Ureter (tissue), 1 donor: ENCODE data around the gene METRNL. TPM values are rescaled to one million over a fixed set of nuclear protein-coding genes. Genes with fewer than 3 reads are reported as not detected.
"Not testable (repeated sequence)": the region's sequence is repeated elsewhere in the genome, so short reads cannot be mapped to it uniquely, and the experiment has no call there.

Experiments
- DNase-seq: peaks from one replicate; pipeline ENCODE4 v3.0.0-alpha.2; 2020; ENCODE audit warnings: low spot score
- total RNA-seq: library from RNA; stranded (reverse); gene quantifications from one replicate; pipeline ENCODE4 v1.2.4, GENCODE V29; 2023
- donor health status: DM: yes; HTN: yes; CAD: no.

METRNL gene
- total RNA-seq, 1 donor from 2014 or later = 74.4 TPM

GRCh38 chr17:83052241-83052564 lies 27.2 kb upstream of the METRNL start:
- DNase-seq = no peak

- peak; percentile 47 for DNase-seq
Observed at GRCh38 chr17:83053021-83053681, 26.3 kb upstream of the METRNL start.

- DNase-seq = peak; percentile 56
Observed at GRCh38 chr17:83053739-83054451, 25.5 kb upstream of the METRNL start.

GRCh38 chr17:83054518-83055125 lies 24.8 kb upstream of the METRNL start:
- DNase-seq = peak; percentile 39

- DNase-seq = peak; percentile 37
Observed at GRCh38 chr17:83055176-83055575, 24.2 kb upstream of the METRNL start.

GRCh38 chr17:83055911-83056582 lies 23.4 kb upstream of the METRNL start:
- peak; percentile 40 for DNase-seq

GRCh38 chr17:83056583-83057396 lies 22.6 kb upstream of the METRNL start:
- peak; percentile 41 for DNase-seq

GRCh38 chr17:83057397-83057761 lies 22.0 kb upstream of the METRNL start:
- DNase-seq = no peak

- DNase-seq = peak; percentile 40
Observed at GRCh38 chr17:83057793-83058265, 21.6 kb upstream of the METRNL start.

DNA sequence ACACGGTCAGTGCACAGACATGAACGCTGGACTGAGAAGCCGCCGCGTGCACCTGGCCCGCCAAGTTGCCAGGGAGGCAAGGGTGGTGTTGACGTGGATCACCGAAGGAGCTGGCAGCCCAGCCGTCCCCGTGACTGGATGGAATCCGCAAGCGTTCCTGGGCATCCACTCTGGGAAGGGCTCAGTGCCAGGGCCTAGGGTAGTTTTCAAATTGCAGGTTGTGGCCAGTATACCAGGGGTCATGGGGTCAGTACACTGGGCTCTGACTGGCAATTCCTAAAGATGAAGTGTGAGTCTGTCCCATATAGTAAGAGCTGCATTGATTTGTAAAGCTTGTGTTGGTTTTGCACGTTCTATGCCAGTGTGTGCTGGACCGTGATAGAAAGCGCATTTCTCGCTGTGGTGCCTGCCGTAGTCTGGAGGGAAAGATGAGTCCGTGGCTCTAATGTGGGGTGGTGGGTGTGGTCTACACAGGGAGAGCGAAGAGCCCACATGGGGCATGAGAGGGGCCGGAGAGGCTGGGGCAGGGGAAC lies 21.1 kb upstream of the METRNL start:
- peak; percentile 35 for DNase-seq

DNA sequence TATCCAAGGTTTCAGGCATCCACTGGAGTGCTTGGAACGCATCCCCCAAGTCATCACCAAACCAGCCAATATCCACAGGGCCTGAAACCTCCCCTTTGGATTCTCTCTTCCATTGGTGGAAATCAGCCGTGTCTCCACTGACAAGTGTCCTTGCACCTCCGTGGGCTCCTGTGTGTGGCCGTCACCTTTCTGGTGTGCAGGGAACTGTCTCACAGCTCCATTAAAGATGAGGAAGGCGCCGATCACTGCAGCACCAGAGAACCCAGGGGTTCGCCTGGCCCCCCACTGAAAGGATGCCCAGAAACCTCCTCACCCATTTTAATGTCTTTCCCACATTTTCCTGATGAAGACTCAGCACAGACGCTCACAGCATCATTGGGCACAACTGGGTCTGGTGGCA lies 17.8 kb upstream of the METRNL start:
- no peak for DNase-seq

GRCh38 chr17:83062011-83062817 lies 17.2 kb upstream of the METRNL start:
- peak; percentile 39 for DNase-seq

GRCh38 chr17:83062818-83063671 lies 16.4 kb upstream of the METRNL start:
- DNase-seq = peak; percentile 41

DNA sequence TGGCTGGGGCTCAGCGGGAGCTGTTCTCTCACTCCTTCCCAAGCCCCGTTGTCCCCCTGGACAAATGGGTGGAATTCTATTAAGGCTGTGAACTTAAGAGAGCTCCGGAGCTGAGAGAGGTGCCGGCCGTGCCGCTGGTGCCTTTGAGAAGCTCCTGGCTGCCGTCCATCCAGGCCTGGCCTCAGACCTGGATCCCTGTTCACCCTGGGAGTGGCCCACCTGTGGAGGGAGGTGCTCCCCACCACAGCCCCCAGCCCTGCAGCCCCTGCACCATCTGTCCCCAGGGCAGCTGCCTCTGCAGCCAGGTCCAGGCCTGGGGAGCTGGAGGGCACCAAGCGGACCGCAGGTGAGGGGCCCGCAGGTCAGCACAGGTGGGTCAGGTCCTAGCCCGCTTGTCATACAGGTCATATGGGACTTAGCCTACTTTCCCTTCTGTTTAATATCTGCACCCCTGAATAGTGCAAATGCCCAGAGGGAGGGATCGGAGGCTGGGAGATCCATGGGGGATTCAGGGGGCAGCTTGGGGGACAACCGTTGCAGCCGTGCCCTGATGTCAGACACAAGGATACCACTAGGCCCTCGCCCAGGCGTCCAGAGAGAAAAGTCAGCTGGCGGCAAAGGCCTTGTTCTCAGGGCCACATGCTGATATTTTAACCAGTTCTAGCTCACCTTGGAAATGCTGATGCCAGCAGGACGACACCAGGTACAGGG lies 15.2 kb upstream of the METRNL start:
- DNase-seq = peak; percentile 41

DNA sequence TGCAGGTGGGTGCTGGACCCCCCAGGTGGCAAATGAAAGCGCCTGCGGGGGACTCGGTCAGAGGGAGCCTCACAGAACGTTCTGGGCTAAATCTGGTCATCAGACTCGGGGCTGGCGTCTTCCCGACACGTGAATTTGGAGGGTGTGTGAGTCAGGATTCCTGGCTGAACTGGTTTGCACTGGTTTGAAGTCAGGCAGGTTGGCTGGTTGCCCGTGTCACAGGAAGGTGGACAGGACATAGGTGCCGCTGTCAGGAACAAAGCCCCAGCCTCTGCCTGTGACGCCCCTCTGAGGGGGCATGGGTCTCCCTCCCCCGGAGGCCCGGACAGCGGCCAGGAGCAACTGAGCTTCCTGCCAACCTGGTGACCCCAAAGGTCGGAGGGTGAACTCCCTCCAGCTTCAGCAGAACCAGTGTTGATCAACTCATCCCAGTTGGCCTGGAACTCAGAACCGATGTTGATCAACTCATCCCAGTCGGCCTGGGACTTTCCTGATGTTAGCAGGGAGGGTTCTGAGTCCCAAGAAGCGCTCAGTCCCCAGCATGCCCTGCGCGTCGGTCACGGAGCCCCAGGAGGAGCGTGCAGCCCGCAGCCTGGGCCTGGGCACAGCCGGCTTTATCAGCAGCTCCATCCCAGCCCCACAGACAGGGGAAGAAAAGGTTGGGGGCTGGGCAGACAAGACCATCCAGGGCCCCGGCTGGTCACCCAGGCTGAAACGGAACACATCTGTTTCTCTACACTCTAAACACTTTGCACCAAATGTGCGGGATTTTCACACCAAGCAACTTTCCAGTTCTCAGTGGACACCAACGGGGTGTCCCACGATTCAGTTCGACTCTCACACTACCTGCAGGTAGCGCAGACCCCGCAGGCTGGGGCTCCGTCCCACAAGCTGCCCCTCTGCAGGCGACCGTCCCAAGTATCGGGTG lies 14.4 kb upstream of the METRNL start:
- peak; percentile 87 for DNase-seq

GRCh38 chr17:83065660-83066542 lies 13.5 kb upstream of the METRNL start:
- DNase-seq = peak; percentile 35

DNA sequence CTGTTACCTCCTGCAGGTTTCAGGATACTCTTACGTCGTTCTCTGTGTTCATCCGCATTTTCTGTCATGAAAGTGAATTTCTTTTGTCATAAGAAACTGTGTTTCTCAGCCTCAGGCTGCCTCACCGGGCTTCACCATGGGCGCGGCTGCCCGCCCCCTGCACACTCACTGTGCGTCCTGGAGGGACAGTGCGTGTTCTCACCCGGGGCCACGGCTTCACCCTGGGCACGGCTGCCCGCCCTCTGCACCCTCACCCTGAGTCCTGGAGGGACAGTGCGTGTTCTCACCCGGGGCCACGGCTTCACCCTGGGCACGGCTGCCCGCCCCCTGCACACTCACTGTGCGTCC lies 12.9 kb upstream of the METRNL start:
- DNase-seq = not testable (repeated sequence)
